Measurements from ENCODE around the gene IFT81. TPM values are rescaled to one million over a fixed set of nuclear protein-coding genes. Genes with fewer than 3 reads are reported as not detected.

Gene IFT81
- total RNA-seq, 6 experiments from 2014 or later, result 1.3 to 5.1 (median 2.5) TPM

DNA sequence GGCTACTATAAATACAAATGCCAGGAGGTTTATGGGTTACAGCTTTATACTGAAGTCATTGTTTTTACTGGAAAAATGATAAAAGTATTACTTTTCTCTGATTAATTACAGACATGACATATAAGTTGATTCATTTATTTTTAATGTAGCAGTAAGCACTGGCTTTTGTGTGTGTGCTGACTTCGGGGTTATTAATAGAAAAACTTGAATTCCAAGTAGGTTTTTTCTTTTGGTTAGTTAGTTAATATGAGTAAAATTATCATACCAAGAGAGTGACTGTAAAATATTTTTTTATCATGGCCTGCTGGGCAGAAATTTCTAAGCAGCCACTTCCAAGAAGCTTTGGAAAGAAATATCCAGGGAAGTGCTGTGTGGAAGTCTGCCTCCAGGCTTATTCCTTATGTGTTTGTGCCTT lies 56.4 kb downstream of the IFT81 start:
- TF ChIP-seq, protein P1, sequence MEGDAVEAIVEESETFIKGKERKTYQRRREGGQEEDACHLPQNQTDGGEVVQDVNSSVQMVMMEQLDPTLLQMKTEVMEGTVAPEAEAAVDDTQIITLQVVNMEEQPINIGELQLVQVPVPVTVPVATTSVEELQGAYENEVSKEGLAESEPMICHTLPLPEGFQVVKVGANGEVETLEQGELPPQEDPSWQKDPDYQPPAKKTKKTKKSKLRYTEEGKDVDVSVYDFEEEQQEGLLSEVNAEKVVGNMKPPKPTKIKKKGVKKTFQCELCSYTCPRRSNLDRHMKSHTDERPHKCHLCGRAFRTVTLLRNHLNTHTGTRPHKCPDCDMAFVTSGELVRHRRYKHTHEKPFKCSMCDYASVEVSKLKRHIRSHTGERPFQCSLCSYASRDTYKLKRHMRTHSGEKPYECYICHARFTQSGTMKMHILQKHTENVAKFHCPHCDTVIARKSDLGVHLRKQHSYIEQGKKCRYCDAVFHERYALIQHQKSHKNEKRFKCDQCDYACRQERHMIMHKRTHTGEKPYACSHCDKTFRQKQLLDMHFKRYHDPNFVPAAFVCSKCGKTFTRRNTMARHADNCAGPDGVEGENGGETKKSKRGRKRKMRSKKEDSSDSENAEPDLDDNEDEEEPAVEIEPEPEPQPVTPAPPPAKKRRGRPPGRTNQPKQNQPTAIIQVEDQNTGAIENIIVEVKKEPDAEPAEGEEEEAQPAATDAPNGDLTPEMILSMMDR (IDR thresholded peaks at IDR 0.05), result no peak
- no peak for TF ChIP-seq POLR2A (IDR thresholded peaks at IDR 0.05)
- WGBS (ENCODE audit: insufficient coverage, low coverage, low lambda C conversion rate, missing lambda C conversion rate), result 67% methylated on average over 1 of the region's 1 CpG

GRCh38 chr12:110182281-110182680 lies 58.1 kb downstream of the IFT81 start:
- DNase-seq, result no peak
- intact Hi-C loops (cut with DNase I), result no loop called here
- Histone ChIP-seq H3K27ac (no peak overlapping the region), H3K9me3 (peaks cover 0 to 6% (median 0%) of the 10 kb centered on the region in 4 donors), H3K36me3 (peaks cover 0 to 6% (median 0%) of the 10 kb centered on the region in 4 donors), H3K4me3 (no peak overlapping the region), H3K27me3 (no peaks in the 10 kb centered on the region), H3K4me1 (no peaks in the 10 kb centered on the region)
- 83% methylated on average over 1 of the region's 1 CpG for WGBS (ENCODE audit: insufficient coverage, low coverage, low lambda C conversion rate, missing lambda C conversion rate)
- TF ChIP-seq, protein P1 (IDR thresholded peaks at IDR 0.05), result no peak
- no peak for TF ChIP-seq POLR2A (IDR thresholded peaks at IDR 0.05)
- ATAC-seq, result no peak

More for the DNA sequence above, 56.4 kb downstream of the IFT81 start:
- DNase-seq (no peak), ATAC-seq (no peak)
- Histone ChIP-seq H3K4me3 (no peak overlapping the region), H3K27ac (no peak overlapping the region), H3K27me3 (no peaks in the 10 kb centered on the region), H3K9me3 (peaks cover 0 to under 1% (median 0%) of the 10 kb centered on the region in 4 donors), H3K4me1 (no peaks in the 10 kb centered on the region), H3K36me3 (no peaks in the 10 kb centered on the region)
- intact Hi-C loops (cut with DNase I), result no loop called here

- H3K36me3 ChIP-seq, result peaks cover 0 to 6% (median 0%) of the 10 kb centered on the region in 4 donors
- no peak overlapping the region for H3K4me3 ChIP-seq
- intact Hi-C loops (cut with DNase I), result no loop called here
- H3K9me3 ChIP-seq, result peaks cover 0 to 6% (median 0%) of the 10 kb centered on the region in 4 donors
- DNase-seq, result no peak
- H3K27me3 ChIP-seq, result no peaks in the 10 kb centered on the region
- peak in 2 of 4 donors; percentile 29 to 48 for ATAC-seq
- H3K27ac ChIP-seq, result no peak overlapping the region
- TF ChIP-seq, protein P1 (IDR thresholded peaks at IDR 0.05), result peak in 2 of 4 donors; percentile 8 to 34
- no peak for TF ChIP-seq POLR2A (IDR thresholded peaks at IDR 0.05)
- 81% methylated on average over 3 of the region's 3 CpGs for WGBS (ENCODE audit: insufficient coverage, low coverage, low lambda C conversion rate, missing lambda C conversion rate)
- no peaks in the 10 kb centered on the region for H3K4me1 ChIP-seq
These were observed 59.2 kb downstream of the IFT81 start for GRCh38 chr12:110183386-110183785.

DNA sequence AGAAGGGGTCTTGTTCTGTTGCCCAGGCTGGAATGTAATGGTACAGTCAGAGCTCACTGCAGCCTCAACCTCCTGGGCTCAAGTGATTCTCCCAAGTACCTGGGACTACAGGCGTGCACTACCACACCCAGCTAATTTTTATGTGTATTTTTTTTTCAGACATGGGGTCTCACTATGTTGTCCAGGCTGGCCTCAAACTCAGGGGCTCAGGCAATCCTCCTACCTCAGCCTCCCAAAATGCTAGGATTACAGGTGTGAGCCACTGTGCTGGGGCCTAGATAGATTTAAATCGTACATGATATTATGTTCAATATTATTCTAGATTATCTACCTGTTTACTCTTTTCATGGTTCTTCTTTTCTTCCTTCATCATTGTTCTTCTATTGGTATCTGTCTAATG lies 61.5 kb downstream of the IFT81 start:
- Histone ChIP-seq H3K9me3 (peaks cover 0 to 6% (median 0%) of the 10 kb centered on the region in 4 donors), H3K4me3 (no peak overlapping the region), H3K27ac (no peak overlapping the region), H3K4me1 (no peaks in the 10 kb centered on the region), H3K36me3 (peaks cover 0 to 6% (median 0%) of the 10 kb centered on the region in 4 donors), H3K27me3 (no peaks in the 10 kb centered on the region)
- WGBS (ENCODE audit: insufficient coverage, low coverage, low lambda C conversion rate, missing lambda C conversion rate), result 100% methylated on average over 1 of the region's 2 CpGs
- DNase-seq (no peak), ATAC-seq (no peak)
- TF ChIP-seq, protein P1 (IDR thresholded peaks at IDR 0.05), result no peak
- TF ChIP-seq POLR2A (IDR thresholded peaks at IDR 0.05), result no peak
- intact Hi-C loops (cut with DNase I), result no loop called here
